Thoracic aorta (tissue), 2 donors: ENCODE data around the gene PRR3. TPM values are rescaled to one million over a fixed set of nuclear protein-coding genes. Genes with fewer than 3 reads are reported as not detected.

Source experiments
- ATAC-seq: fragments of 150-250 bp; one replicate; pipeline ENCODE4 v1.8.0; 2017; ENCODE audit warnings: low read depth; ENCODE audit not compliant: insufficient number of reproducible peaks, low FRiP score
- DNase-seq: peaks from one replicate; pipeline ENCODE4 v3.0.0-alpha.2; 2020; ENCODE audit warnings: low spot score
- H3K27ac ChIP-seq, 2 donors: fragments of 200-600 bp; sonication (generic); 1 replicate in 1 of 2; 2 replicates in 1 of 2; pipeline ENCODE4 v1.5.1; 2016; ENCODE audit warnings: mild to moderate bottlenecking in 2 of 2, moderate library complexity in 2 of 2
- H3K27me3 ChIP-seq: fragments of 200-600 bp; sonication (generic); replicated peaks from 2 replicates; pipeline ENCODE4 v1.6.0; 2016; ENCODE audit warnings: mild to moderate bottlenecking; ENCODE audit not compliant: insufficient read depth
- H3K36me3 ChIP-seq: fragments of 200-600 bp; sonication (generic); one replicate; pipeline ENCODE4 v1.5.1; 2016
- H3K4me1 ChIP-seq, 2 donors: fragments of 200-600 bp; sonication (generic); 1 replicate in 1 of 2; 2 replicates in 1 of 2; pipeline versions ENCODE4 v1.5.1 to v1.6.0; 2016; ENCODE audit warnings: low read depth in 2 of 2, mild to moderate bottlenecking in 1 of 2; ENCODE audit not compliant: control insufficient read depth in 1 of 2
- H3K4me3 ChIP-seq: fragments of 200-600 bp; sonication (generic); 2 replicates; pipeline ENCODE4 v1.5.1; 2016; ENCODE audit warnings: mild to moderate bottlenecking
- H3K9me3 ChIP-seq: fragments of 200-600 bp; sonication (generic); 2 replicates; pipeline ENCODE4 v1.5.1; 2016
- CTCF ChIP-seq: fragments of 200-600 bp; sonication (generic); IDR thresholded peaks from one replicate; pipeline ENCODE4 v1.5.1; 2019; ENCODE audit warnings: antibody characterized with exemption
- total RNA-seq, 2 donors: library from RNA; depleted of rRNA; stranded (reverse); fragments of >200 nt; gene quantifications; one replicate each; pipeline versions ENCODE4 v1.1.0 to v1.2.3, GENCODE V29; 2016

PRR3 gene
- total RNA-seq, 2 donors from 2014 or later = 4.2 to 10.4 TPM

GRCh38 chr6:30601815-30602641 lies 44.9 kb downstream of the PRR3 start:
- Histone ChIP-seq H3K9me3 (no peaks in the 10 kb centered on the region), H3K4me1 (no peaks in the 10 kb centered on the region), H3K36me3 (peaks cover 67% of the 10 kb centered on the region), H3K4me3 (no peak overlapping the region), H3K27me3 (no peaks in the 10 kb centered on the region), H3K27ac (no peak overlapping the region)
- DNase-seq = no peak
- no peak for TF ChIP-seq CTCF
- ATAC-seq = no peak

- Histone ChIP-seq H3K9me3 (no peaks in the 10 kb centered on the region), H3K4me3 (no peak overlapping the region), H3K4me1 (no peaks in the 10 kb centered on the region), H3K27me3 (no peaks in the 10 kb centered on the region), H3K27ac (no peak overlapping the region), H3K36me3 (peaks cover 82% of the 10 kb centered on the region)
- no peak for TF ChIP-seq CTCF
- ATAC-seq (no peak), DNase-seq (no peak)
Observed at GRCh38 chr6:30603961-30604360, 46.9 kb downstream of the PRR3 start.

- H3K4me1 ChIP-seq = peaks cover 25 to 52% of the 10 kb centered on the region in 2 donors
Observed at GRCh38 chr6:30610065-30610464, 53.0 kb downstream of the PRR3 start.

GRCh38 chr6:30611150-30611855 lies 54.2 kb downstream of the PRR3 start:
- TF ChIP-seq CTCF = no peak
- DNase-seq (no peak), ATAC-seq (no peak)
- Histone ChIP-seq H3K9me3 (no peaks in the 10 kb centered on the region), H3K4me3 (no peak overlapping the region), H3K27me3 (no peaks in the 10 kb centered on the region), H3K27ac (peak overlapping the region in 1 of 2 donors; percentile 8), H3K4me1 (peaks cover 25 to 52% of the 10 kb centered on the region in 2 donors), H3K36me3 (peaks cover 26% of the 10 kb centered on the region)

More at GRCh38 chr6:30610065-30610464, 53.0 kb downstream of the PRR3 start:
- H3K27ac ChIP-seq = no peak overlapping the region
- peaks cover 38% of the 10 kb centered on the region for H3K36me3 ChIP-seq
- H3K9me3 ChIP-seq = no peaks in the 10 kb centered on the region
- DNase-seq (no peak), ATAC-seq (no peak)
- no peak for TF ChIP-seq CTCF
- no peak overlapping the region for H3K4me3 ChIP-seq
- no peaks in the 10 kb centered on the region for H3K27me3 ChIP-seq

GRCh38 chr6:30611856-30612194 lies 54.7 kb downstream of the PRR3 start:
- H3K27me3 ChIP-seq = no peaks in the 10 kb centered on the region
- H3K36me3 ChIP-seq = peaks cover 25% of the 10 kb centered on the region
- H3K4me3 ChIP-seq = no peak overlapping the region
- H3K9me3 ChIP-seq = no peaks in the 10 kb centered on the region
- peak overlapping the region in 1 of 2 donors; percentile 94 for H3K27ac ChIP-seq
- no peak for DNase-seq
- peaks cover 25 to 52% of the 10 kb centered on the region in 2 donors for H3K4me1 ChIP-seq
- no peak for ATAC-seq
- TF ChIP-seq CTCF = no peak
